Measurements from ENCODE around the gene BTBD17.

- TF ChIP-seq REST (IDR thresholded peaks at IDR 0.05; ENCODE audit: insufficient read depth in 1 of 2, low read depth in 2 of 2, low read length in 2 of 2) (no peak), TAF1 (IDR thresholded peaks at IDR 0.05; ENCODE audit: borderline replicate concordance, insufficient read depth, low read length) (no peak)
These were observed 1.3 kb upstream of the BTBD17 start for GRCh38 chr17:74362810-74363498.
